ENCODE measurements around the gene TAMM41.

- TF ChIP-seq CTCF (IDR thresholded peaks at IDR 0.05), result no peak
- no peak for TF ChIP-seq EZH2 (IDR thresholded peaks at IDR 0.05)
Measured at GRCh38 chr3:11794927-11795326, 51.8 kb downstream of the TAMM41 start.

Data from neural progenitor cell (in vitro differentiated cells).